Common myeloid progenitor, CD34-positive (primary cell): ENCODE measurements around the gene C7orf25.

ENCODE experiments used
- CTCF ChIA-PET: fragments of 350-600 bp; sonication (Branson Sonifier 250); formaldehyde crosslinking; loops from one replicate; lab custom pipeline; 2021; ENCODE audit warnings: antibody characterized with exemption; lab: Charles Lee
- POLR2A ChIA-PET: fragments of 350-600 bp; sonication (Branson Sonifier 250); formaldehyde crosslinking; loops from one replicate; lab custom pipeline; 2021; ENCODE audit warnings: antibody characterized with exemption; lab: Charles Lee
- DNase-seq, 3 donors: peaks; one replicate each; pipeline versions ENCODE4 v3.0.0 to v3.0.0-alpha.2; 2013
- H3K27ac ChIP-seq, 2 experiments: 1 replicate in 1 of 2; 2 replicates in 1 of 2; pipeline ENCODE4 v1.7.0; 2013; ENCODE audit warnings: inconsistent platforms in 2 of 2, low read length in 2 of 2, mild to moderate bottlenecking in 2 of 2, low read depth in 1 of 2, moderate library complexity in 1 of 2; ENCODE audit not compliant: severe bottlenecking in 2 of 2, insufficient read depth in 1 of 2, poor library complexity in 1 of 2
- H3K27me3 ChIP-seq, 5 experiments: replicated peaks in 2 of 5; 1 replicate in 3 of 5; 2 replicates in 2 of 5; pipeline versions ENCODE4 v1.6.1 to v1.7.0; 2013; ENCODE audit warnings: low read length in 4 of 5, mild to moderate bottlenecking in 2 of 5, moderate library complexity in 2 of 5, inconsistent platforms in 1 of 5; ENCODE audit not compliant: insufficient read depth in 5 of 5, control insufficient read depth in 4 of 5
- H3K36me3 ChIP-seq, 4 experiments: 1 replicate in 2 of 4; 2 replicates in 2 of 4; pipeline versions ENCODE4 v1.6.1 to v1.7.0; 2013; ENCODE audit warnings: low read length in 3 of 4, control low read depth in 1 of 4, mild to moderate bottlenecking in 1 of 4; ENCODE audit not compliant: control insufficient read depth in 4 of 4, insufficient read depth in 4 of 4
- H3K4me1 ChIP-seq, 4 experiments: 1 replicate in 3 of 4; 2 replicates in 1 of 4; pipeline versions ENCODE4 v1.6.1 to v1.7.1; 2013; ENCODE audit warnings: low read length in 3 of 4, mild to moderate bottlenecking in 3 of 4, control low read depth in 1 of 4, inconsistent platforms in 1 of 4, moderate library complexity in 1 of 4; ENCODE audit not compliant: control insufficient read depth in 4 of 4, insufficient read depth in 4 of 4; ENCODE audit errors: control extremely low read depth in 1 of 4
- H3K4me3 ChIP-seq, 7 experiments: 1 replicate in 4 of 7; 2 replicates in 3 of 7; pipeline versions ENCODE4 v1.5.1 to v1.7.0; 2013; ENCODE audit warnings: mild to moderate bottlenecking in 7 of 7, low read length in 6 of 7, moderate library complexity in 6 of 7, inconsistent platforms in 2 of 7, low read depth in 2 of 7, control low read depth in 1 of 7; ENCODE audit not compliant: insufficient read depth in 4 of 7, control insufficient read depth in 1 of 7; ENCODE audit errors: extremely low read depth in 1 of 7
- H3K9me3 ChIP-seq, 5 experiments: 1 replicate in 4 of 5; 2 replicates in 1 of 5; pipeline versions ENCODE4 v1.6.1 to v1.7.1; 2013; ENCODE audit warnings: low read length in 4 of 5, mild to moderate bottlenecking in 2 of 5, inconsistent platforms in 1 of 5, low read depth in 1 of 5, moderate library complexity in 1 of 5; ENCODE audit not compliant: control insufficient read depth in 4 of 5, insufficient read depth in 2 of 5; ENCODE audit errors: control extremely low read depth in 1 of 5
- WGBS: methylation state at CpG from one replicate; pipeline ENCODE4 v1.1.5; 2013; ENCODE audit not compliant: insufficient coverage; 5-methylcytosine and 5-hydroxymethylcytosine counted together

The C7orf25 gene

GRCh38 chr7:42869131-42870020 is 42.5 kb downstream of the C7orf25 start:
- POLR2A ChIA-PET = no interaction called here
- CTCF ChIA-PET = no interaction called here

GRCh38 chr7:42868480-42868879 is 43.4 kb downstream of the C7orf25 start:
- 100% methylated on average over 1 of the region's 1 CpG for WGBS
- Histone ChIP-seq H3K36me3 (no peaks in the 10 kb centered on the region), H3K4me1 (no peaks in the 10 kb centered on the region), H3K27ac (no peak overlapping the region), H3K9me3 (peaks cover 0 to 17% (median 11%) of the 10 kb centered on the region in 5 experiments), H3K4me3 (no peak overlapping the region), H3K27me3 (no peaks in the 10 kb centered on the region)
- POLR2A ChIA-PET = no interaction called here
- no peak for DNase-seq
- CTCF ChIA-PET = interaction anchor here (0.6 kb wide), 1 partner anchor 753 kb away, joined by 3 read pairs; no protein-coding TSS in a partner anchor

More at GRCh38 chr7:42869131-42870020, 42.5 kb downstream of the C7orf25 start:
- no peak overlapping the region for H3K4me3 ChIP-seq
- no peak overlapping the region for H3K27ac ChIP-seq
- no peaks in the 10 kb centered on the region for H3K4me1 ChIP-seq
- no peaks in the 10 kb centered on the region for H3K27me3 ChIP-seq
- WGBS = 87% methylated on average over 5 of the region's 7 CpGs
- no peak for DNase-seq
- no peaks in the 10 kb centered on the region for H3K36me3 ChIP-seq
- peaks cover 0 to 15% (median 11%) of the 10 kb centered on the region in 5 experiments for H3K9me3 ChIP-seq
